K562 (cell line): ENCODE measurements around the gene CRIP1. TPM values are rescaled to one million over a fixed set of nuclear protein-coding genes. Genes with fewer than 3 reads are reported as not detected.

ENCODE experiments used
- ATAC-seq: fragments of 200-7000 bp; cut with Tn5 transposase; 3 replicates; pipeline ENCODE4 v1.9.1; 2020; ENCODE audit warnings: moderate library complexity
- BruUV-seq: library from RNA; stranded (reverse); fragments of 400-500 nt; replicated peaks from 2 replicates; lab custom pipeline; 2021; lab: Mats Ljungman, UMichigan
- CTCF ChIA-PET: fragments of 300-600 bp; formaldehyde crosslinking; extraction: SDS; loops from one replicate; lab custom pipeline; 2021; ENCODE audit warnings: low intra/inter-chr PET ratio; lab: Yijun Ruan, JAX
- POLR2A ChIA-PET: fragments of 300-600, 350-650 bp; sonication (Branson Sonifier 250); formaldehyde crosslinking; extraction: SDS; loops from one replicate; lab custom pipeline; 2021; ENCODE audit warnings: antibody characterized with exemption, inconsistent platforms; lab: Yijun Ruan, JAX
- DNase-seq, 4 experiments: peaks; one replicate each; pipeline versions ENCODE4 v3.0.0 to v3.0.0-alpha.2; 2011 to 2018; ENCODE audit warnings: low spot score in 3 of 4, mixed read lengths in 3 of 4; ENCODE audit errors: extremely low read depth in 1 of 4
- FAIRE-seq: peaks from 2 replicates; lab custom pipeline; 2011; peaks lifted over from hg19 to GRCh38; lab: Jason Lieb, UNC
- H2AFZ ChIP-seq: 2 replicates; pipeline ENCODE4 v1.6.0; 2011; ENCODE audit warnings: low read depth, low read length, control low read depth, inconsistent platforms
- H3K27ac ChIP-seq: fragments of 200-600 bp; 3 replicates; pipeline ENCODE4 v1.8.0; 2011; ENCODE audit warnings: low read depth, mild to moderate bottlenecking, control low read depth, inconsistent platforms, low read length, moderate library complexity, mixed read lengths; ENCODE audit errors: extremely low read depth
- H3K27me3 ChIP-seq, 2 experiments: fragments of 300-600 bp in 1 of 2; 2 replicates in 1 of 2; 3 replicates in 1 of 2; pipeline versions ENCODE4 v1.6.0 to v1.8.0; 2011; ENCODE audit warnings: inconsistent platforms in 2 of 2, low read length in 2 of 2, mild to moderate bottlenecking in 1 of 2, mixed read lengths in 1 of 2, moderate library complexity in 1 of 2; ENCODE audit not compliant: control insufficient read depth in 2 of 2, insufficient read depth in 2 of 2
- H3K36me3 ChIP-seq: fragments of 300-600 bp; 3 replicates; pipeline ENCODE4 v1.8.0; 2011; ENCODE audit warnings: mild to moderate bottlenecking, low read length, inconsistent platforms; ENCODE audit not compliant: control insufficient read depth, insufficient read depth
- H3K4me1 ChIP-seq, 2 experiments: fragments of 200-600 bp in 1 of 2; replicated peaks in 1 of 2; 2 replicates in 1 of 2; 3 replicates in 1 of 2; pipeline versions ENCODE4 v1.5.1 to v1.8.0; 2011; ENCODE audit warnings: inconsistent platforms in 2 of 2, low read length in 2 of 2, mild to moderate bottlenecking in 1 of 2, mixed read lengths in 1 of 2, moderate library complexity in 1 of 2; ENCODE audit not compliant: control insufficient read depth in 2 of 2, insufficient read depth in 2 of 2
- H3K4me2 ChIP-seq: 2 replicates; pipeline ENCODE4 v1.6.1; 2011; ENCODE audit warnings: low read length, control low read depth, inconsistent platforms, mixed read lengths; ENCODE audit not compliant: insufficient read depth
- H3K4me3 ChIP-seq: fragments of 200-600 bp; sonication (generic), shearing (Covaris generic); 2 replicates; pipeline ENCODE4 v1.5.1; 2016; ENCODE audit warnings: control low read depth, inconsistent platforms
- H3K79me2 ChIP-seq: fragments of 200-600 bp; 3 replicates; pipeline ENCODE4 v1.8.0; 2011; ENCODE audit warnings: low read length, inconsistent platforms; ENCODE audit not compliant: control insufficient read depth, insufficient read depth
- H3K9ac ChIP-seq, 2 experiments: 2 replicates each; pipeline versions ENCODE4 v1.6.0 to v1.6.1; 2011; ENCODE audit warnings: low read depth in 2 of 2, low read length in 2 of 2, control low read depth in 1 of 2, inconsistent platforms in 1 of 2, mild to moderate bottlenecking in 1 of 2, mixed read lengths in 1 of 2; ENCODE audit not compliant: insufficient read depth in 1 of 2
- H3K9me1 ChIP-seq: one replicate; pipeline ENCODE4 v1.6.0; 2011; ENCODE audit warnings: inconsistent platforms, mild to moderate bottlenecking, low read length, moderate library complexity; ENCODE audit not compliant: control insufficient read depth, insufficient read depth
- H3K9me3 ChIP-seq: replicated peaks from 2 replicates; pipeline ENCODE4 v1.5.1; 2011; ENCODE audit warnings: low read depth, low read length, inconsistent platforms; ENCODE audit not compliant: control insufficient read depth, insufficient read depth
- H4K20me1 ChIP-seq: replicated peaks from 2 replicates; pipeline ENCODE4 v1.6.1; 2011; ENCODE audit warnings: low read length, inconsistent platforms, mixed read lengths; ENCODE audit not compliant: control insufficient read depth, insufficient read depth
- RERE ChIP-seq: sonication (generic); formaldehyde crosslinking; IDR thresholded peaks from 2 replicates; pipeline ENCODE4 v1.8.0; 2023; ENCODE audit warnings: missing genetic modification reagents, mild to moderate bottlenecking, borderline replicate concordance
- RHOXF2B ChIP-seq: fragments of 250-450 bp; sonication (Bioruptor Pico); conservative IDR thresholded peaks from 2 replicates; pipeline ENCODE4 v1.5.1; 2021
- SLC30A9 ChIP-seq: fragments of 250-450 bp; sonication (Bioruptor Pico); IDR thresholded peaks from 2 replicates; pipeline ENCODE4 v1.8.0; 2022; ENCODE audit warnings: mild to moderate bottlenecking, moderate library complexity
- SMARCC2 ChIP-seq: fragments of 450-650 bp; IDR thresholded peaks from 2 replicates; pipeline ENCODE4 v1.6.1; 2017; ENCODE audit warnings: antibody characterized with exemption, moderate library complexity, mild to moderate bottlenecking, low read depth
- ZC3H4 ChIP-seq: sonication (generic); formaldehyde crosslinking; IDR thresholded peaks from 2 replicates; pipeline ENCODE4 v1.9.0; 2021; ENCODE audit warnings: missing genetic modification reagents, borderline replicate concordance
- WGBS: fragments of 100-300 bp; shearing (Covaris generic); methylation state at CpG from one replicate; pipeline ENCODE4 v1.1.6; 2016; ENCODE audit warnings: low coverage, mixed read lengths; ENCODE audit not compliant: insufficient coverage; ENCODE audit errors: missing lambda C conversion rate; 5-methylcytosine and 5-hydroxymethylcytosine counted together
- in situ Hi-C: fragments of 300-500 bp; cut with MboI; formaldehyde crosslinking; loops from 4 replicates; pipeline ENCODE4 v1.15.0; 2018; ENCODE audit warnings: inconsistent platforms, mixed read lengths
- intact Hi-C: fragments of 100-400 bp; cut with micrococcal nuclease; formaldehyde crosslinking; loops from 2 replicates; pipeline ENCODE4 v1.14.2; 2022
- polyA plus RNA-seq, 8 experiments: library from polyadenylated mRNA; depleted of rRNA in 4 of 8; stranded (reverse) in 5 of 8; unstranded in 3 of 8; fragments of >200 nt; fragmentation: Nextera tagmentation in 2 of 8; fragmentation: Illumina TruSeq in 1 of 8; extraction: Ambion mirVana in 2 of 8; extraction: Trizol in 1 of 8; gene quantifications; 2 replicates each; pipeline versions ENCODE4 v1.2.1 to v1.2.3, GENCODE V29; 2011 to 2014; ENCODE audit warnings: inconsistent platforms in 1 of 8, missing spikeins in 1 of 8
- total RNA-seq, 7 experiments: library from RNA; depleted of rRNA in 6 of 7; stranded (reverse); fragments of >200 nt in 6 of 7; fragmentation: Illumina TruSeq in 2 of 7; extraction: Trizol in 2 of 7; gene quantifications; 2 replicates each; pipeline versions ENCODE4 v1.2.1 to v1.2.3, GENCODE V29; 2011 to 2021; ENCODE audit warnings: low replicate concordance in 1 of 7

The CRIP1 gene
- total and polyA plus RNA-seq, 9 of the 15 experiments (the other 6 are each of a cell fraction or from before 2014, with no cell fraction given): 0.11 to 0.58 (median 0.14) TPM; not detected in 6

- TF ChIP-seq RERE (CRISPR knock-in tag): no peak
- TF ChIP-seq RHOXF2B (CRISPR knock-in tag): no peak
- TF ChIP-seq SLC30A9 (CRISPR knock-in tag): no peak
Measured at GRCh38 chr14:105517096-105517495, 30.4 kb downstream of the CRIP1 start (continued).

- Histone ChIP-seq H3K9ac (no peak overlapping the region), H3K27ac (no peak overlapping the region), H3K36me3 (no peaks in the 10 kb centered on the region), H3K9me1 (no peaks in the 10 kb centered on the region), H4K20me1 (no peaks in the 10 kb centered on the region), H3K27me3 (no peaks in the 10 kb centered on the region; a peak in 3 of 5 replicates), H3K4me1 (no peaks in the 10 kb centered on the region), H3K4me3 (no peak overlapping the region), H2AFZ (no peak overlapping the region), H3K9me3 (no peaks in the 10 kb centered on the region), H3K79me2 (no peaks in the 10 kb centered on the region), H3K4me2 (no peak overlapping the region)
- ChIA-PET CTCF (no interaction called here), POLR2A (no interaction called here)
- BruUV-seq: no TSS peak
- in situ Hi-C loops (no loop called here), intact Hi-C loops (loop anchor here (10.0 kb wide), 1 partner anchor 45 kb away; the partner anchor contains the start of gene CRIP2)
- DNase-seq (no peak), ATAC-seq (no peak), FAIRE-seq (no peak)
- 3% methylated on average over 14 of the region's 14 CpGs for WGBS
- TF ChIP-seq ZC3H4 (CRISPR knock-in tag) (no peak), SMARCC2 (no peak)
Measured at GRCh38 chr14:105519946-105520698, 33.4 kb downstream of the CRIP1 start.
